Stimulated activated CD8-positive, alpha-beta memory T cell treated with anti-CD3 and anti-CD28 coated beads, Interleukin-4, amount 100 ng/mL, for 24 hours (primary cell): ENCODE results near the gene RNU7-1.

ENCODE experiments used
- DNase-seq: peaks from one replicate; pipeline ENCODE4 v3.0.0-alpha.2; 2020; ENCODE audit warnings: low read depth

The RNU7-1 gene

DNA sequence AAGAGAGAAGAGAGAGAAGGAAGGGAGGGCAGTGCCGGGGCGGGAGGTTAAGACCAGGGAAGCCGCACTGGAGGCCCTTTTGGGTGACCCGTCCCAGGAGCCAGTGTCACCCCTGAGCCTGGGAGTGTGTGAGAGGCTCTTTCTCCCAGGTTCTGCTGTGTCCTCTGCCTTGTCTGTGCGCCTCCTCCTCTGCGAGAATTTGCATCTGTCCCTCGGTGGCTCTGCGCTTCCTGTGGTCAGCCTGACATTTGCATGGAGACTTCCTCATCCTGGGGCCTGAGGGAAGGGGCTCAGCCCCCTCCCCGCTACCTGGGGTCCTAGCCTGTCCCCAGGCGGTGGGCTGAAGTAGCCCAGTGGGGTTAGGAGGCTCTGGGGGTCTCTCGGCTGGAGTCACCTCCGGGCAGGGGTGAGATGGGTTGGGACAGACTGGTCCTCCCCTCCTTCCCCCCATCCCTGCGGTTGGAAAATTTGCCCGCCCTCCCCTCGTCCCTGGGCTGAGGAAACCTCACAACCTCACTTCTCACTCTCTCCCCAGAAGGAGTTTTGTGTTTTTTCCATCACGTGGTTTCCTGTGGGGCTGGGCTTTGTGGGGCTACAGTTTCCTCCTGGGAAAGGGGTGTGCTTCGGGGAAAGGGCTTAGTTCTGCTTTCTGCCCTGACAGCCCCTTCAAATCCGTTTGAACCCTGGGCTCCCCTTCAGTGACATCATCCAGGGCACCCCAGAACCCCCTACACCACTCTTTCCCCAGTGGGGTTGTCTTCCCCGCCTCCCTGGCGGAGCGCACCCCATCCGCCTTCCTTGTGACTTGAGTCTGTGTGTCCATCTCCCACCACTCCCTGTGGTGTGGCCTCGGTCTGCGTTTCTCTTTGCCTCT lies 10.1 kb downstream of the RNU7-1 start:
- peak; percentile 83 for DNase-seq

DNA sequence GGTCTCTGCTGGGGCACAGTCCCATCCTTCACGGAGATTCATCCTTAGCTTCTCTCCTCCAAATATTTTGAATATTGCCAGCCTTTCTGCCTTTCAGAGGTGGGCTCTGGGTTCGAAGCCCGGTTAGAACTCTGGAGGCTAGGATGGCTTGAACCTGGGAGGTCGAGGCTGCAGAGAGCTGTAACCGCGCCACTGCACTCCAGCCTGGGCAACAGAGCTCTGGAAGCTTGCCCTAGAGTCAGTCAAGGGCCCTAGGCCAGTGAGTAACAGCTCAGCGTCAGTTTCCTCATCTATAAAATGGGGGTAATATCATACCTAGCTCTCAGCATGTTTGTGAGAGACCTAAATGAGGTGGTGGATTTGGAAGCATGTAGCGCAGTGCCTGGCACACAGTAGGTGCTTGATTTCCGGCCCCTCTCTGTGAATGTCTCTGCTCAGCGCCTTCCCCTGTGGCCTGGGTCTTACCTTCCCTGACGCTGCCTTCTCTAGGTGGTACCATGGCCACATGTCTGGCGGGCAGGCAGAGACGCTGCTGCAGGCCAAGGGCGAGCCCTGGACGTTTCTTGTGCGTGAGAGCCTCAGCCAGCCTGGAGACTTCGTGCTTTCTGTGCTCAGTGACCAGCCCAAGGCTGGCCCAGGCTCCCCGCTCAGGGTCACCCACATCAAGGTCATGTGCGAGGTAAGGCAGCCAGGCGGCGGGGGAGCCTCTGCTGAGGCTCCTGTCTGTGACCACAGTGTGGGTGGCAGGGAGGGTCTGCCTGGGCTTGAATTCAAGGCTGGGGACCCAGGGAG lies 10.9 kb downstream of the RNU7-1 start:
- DNase-seq = no peak

DNA sequence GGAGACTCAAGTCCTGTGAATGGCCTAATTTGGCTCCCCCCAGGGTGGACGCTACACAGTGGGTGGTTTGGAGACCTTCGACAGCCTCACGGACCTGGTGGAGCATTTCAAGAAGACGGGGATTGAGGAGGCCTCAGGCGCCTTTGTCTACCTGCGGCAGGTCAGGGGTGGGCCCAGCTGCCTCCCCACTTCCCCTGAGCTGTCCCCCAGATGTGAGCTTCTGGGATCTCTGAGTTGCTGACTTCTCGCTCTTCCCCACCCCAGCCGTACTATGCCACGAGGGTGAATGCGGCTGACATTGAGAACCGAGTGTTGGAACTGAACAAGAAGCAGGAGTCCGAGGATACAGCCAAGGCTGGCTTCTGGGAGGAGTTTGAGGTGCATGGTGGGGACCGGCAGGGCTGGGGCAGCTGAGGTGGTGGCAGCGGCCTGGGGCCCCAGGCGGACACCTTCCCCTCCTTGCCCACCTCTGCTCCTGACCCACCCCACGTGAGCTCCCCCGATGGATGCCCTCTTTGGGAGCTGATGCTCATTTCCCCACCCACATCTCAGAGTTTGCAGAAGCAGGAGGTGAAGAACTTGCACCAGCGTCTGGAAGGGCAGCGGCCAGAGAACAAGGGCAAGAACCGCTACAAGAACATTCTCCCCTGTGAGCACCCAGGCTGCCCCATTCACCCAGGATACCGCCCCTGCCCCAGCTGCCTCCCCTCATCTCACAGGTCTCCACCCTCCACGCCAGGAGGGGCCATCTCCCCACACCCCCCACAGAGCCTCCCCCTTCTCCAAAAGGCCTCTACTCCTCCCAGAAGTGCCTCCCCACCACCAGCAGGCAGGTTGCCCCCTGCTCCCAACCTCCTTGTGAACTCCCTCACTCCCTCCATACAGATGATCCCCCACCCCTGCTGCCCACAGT lies 11.7 kb downstream of the RNU7-1 start:
- no peak for DNase-seq

DNA sequence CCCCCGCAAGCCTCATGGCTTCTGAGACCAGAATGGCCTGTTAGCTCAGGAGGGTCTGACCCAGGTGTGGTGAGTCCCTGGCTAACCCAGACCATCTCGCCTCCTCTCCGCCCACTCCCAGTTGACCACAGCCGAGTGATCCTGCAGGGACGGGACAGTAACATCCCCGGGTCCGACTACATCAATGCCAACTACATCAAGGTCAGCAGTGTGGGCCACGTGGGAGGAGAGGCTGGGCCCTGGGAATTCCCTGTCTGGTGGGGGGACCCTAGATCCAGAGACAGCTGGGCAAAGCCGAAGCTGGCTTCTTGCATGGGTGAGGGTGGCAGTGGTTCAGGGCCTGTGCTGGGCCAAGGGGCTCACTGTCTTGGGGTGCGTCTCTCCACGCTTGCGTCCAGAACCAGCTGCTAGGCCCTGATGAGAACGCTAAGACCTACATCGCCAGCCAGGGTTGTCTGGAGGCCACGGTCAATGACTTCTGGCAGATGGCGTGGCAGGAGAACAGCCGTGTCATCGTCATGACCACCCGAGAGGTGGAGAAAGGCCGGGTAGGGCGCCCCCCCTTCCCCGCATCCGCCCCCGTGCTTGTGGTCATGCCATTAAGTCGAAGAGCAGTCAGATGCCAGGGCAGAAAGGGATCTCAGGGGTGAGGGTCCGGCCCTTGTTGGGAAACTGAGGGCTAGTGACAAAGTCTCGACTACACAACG lies 12.6 kb downstream of the RNU7-1 start:
- no peak for DNase-seq

DNA sequence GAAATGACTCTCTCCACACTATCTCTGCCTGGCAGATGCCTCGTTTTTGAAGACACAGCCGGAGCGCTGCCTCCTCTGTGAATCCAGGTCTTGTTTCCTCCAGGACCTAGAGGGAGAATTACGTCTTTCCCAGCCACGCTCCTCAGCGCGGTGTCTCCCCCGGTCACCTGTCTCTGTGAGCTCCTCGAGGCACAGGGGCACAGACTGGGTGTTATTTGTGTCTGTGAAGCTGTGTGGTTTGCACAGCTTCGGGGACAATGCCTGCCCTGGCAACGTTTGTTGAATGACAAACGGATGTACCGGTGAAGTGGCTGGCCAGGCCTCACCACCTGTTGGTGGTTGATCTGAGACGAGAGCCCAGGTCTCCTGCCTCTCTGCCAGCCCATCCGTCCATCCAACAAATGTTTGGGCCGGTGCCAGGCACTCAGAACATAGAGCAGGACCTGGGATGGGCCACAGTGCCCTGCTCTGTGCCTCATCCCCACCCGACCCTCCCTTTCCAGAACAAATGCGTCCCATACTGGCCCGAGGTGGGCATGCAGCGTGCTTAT lies 13.6 kb downstream of the RNU7-1 start:
- no peak for DNase-seq

DNA sequence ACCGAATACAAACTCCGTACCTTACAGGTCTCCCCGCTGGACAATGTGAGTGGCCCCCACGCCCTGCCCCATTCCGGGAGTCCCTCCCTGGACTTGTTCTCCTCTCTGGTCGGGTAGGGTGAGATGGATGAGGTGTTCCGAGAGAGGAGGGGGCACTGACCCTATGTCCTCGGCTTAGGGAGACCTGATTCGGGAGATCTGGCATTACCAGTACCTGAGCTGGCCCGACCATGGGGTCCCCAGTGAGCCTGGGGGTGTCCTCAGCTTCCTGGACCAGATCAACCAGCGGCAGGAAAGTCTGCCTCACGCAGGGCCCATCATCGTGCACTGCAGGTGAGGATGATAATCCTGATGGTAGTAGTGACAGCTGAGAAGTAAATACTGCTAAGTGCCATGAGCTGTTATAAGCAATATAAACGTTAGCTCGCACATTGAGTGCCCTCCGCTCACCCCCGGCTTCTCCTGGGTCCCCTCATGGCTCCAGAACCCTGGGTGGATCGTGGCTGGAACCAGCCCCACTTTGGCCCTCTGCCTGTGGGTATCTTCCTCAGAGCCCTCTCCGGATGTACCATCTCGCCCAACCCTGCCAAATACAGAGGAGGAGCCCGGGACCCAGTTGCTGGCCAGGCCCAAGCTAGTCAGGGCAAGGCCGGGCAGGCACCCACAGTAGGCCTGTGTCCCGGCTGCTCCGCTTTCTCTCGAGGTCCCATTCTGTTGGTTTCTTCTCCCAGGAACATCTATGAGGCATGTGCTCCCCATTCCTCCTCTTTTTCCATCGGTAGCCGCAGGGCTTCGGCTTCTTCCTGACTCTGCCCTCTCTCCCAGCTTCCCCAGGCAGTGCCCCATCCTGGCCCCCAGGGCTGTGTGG lies 14.4 kb downstream of the RNU7-1 start:
- DNase-seq = no peak

DNA sequence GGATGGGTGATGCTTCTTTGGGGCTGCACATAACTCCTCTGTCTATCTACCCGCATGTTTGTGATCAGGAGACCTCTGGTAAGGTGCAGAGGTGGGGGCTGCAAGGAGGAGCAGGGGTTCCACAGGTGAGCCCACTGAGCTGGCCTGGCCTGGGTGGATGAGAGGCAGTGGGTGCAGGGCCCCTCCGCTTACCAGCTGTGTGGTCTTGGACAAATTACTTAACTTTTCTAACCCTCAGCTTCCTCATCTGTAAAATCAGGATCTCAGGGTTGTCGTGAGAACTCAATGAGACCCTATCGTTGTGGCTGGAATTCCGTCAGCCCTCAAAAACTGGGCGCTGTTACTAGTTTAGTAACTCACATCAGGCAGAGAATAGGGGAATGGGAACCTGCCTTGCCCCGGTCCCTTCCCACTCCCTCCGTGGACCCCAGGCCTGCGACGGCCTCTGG lies 15.0 kb downstream of the RNU7-1 start:
- DNase-seq = no peak

DNA sequence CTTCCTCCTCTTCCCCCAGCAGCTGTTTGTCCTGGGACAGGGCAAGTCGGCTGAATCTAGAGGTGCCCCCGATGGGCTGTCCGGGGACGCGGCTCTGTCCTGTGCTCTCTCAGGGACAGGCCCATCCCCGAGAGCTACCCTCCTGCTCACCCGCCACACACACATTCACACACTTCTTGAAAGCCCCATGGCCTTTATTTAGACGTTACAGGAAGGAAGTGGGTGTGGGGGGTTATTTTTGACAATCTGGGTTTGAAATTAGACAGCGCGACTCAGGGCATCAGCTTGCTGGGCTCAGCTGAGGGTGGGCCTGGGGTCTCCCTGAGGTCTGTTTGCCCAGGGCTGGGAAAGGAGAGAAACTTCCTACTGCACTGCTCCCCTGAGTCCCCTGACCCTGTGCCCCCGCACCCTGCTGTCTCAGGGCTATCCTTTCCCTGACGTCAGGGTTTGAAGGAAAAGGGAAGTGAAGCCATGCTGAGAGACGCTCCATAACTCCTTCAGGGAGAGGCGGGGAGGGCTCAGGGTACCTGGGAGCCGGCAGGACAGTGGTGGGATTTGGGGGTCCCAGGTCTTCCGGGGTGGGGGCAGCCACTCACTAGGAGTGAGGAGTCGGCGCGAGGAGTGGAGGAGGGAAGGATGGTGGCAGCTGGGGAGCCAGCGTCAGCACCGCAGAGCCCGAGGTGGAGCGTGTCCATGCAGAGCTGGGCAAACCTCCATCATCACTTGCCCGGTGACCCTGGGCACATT lies 15.6 kb downstream of the RNU7-1 start:
- no peak for DNase-seq

DNA sequence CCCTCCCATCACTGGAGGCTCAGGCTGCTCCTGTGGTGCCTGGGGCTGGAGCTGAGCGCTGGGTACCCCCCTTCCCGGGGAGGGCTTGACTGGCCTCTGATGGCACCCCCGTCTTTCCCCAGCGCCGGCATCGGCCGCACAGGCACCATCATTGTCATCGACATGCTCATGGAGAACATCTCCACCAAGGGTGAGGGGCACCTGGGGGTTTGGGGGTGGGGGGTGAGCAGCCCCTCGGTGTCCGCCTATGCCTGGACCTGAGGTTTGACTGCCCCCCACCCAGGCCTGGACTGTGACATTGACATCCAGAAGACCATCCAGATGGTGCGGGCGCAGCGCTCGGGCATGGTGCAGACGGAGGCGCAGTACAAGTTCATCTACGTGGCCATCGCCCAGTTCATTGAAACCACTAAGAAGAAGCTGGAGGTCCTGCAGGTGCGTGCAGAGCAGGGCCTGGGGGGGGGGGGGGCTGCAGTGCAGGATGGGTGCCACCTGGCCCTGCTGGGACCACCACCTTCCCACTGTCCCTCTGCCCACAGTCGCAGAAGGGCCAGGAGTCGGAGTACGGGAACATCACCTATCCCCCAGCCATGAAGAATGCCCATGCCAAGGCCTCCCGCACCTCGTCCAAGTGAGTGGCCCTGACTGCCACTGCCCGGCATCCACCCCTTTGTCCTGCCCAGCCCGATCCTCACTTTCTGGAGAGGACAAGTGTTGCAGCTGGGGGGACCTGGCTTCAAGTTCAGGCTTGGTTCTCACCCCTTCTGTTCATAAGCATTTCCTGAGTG lies 16.4 kb downstream of the RNU7-1 start:
- DNase-seq = no peak

DNA sequence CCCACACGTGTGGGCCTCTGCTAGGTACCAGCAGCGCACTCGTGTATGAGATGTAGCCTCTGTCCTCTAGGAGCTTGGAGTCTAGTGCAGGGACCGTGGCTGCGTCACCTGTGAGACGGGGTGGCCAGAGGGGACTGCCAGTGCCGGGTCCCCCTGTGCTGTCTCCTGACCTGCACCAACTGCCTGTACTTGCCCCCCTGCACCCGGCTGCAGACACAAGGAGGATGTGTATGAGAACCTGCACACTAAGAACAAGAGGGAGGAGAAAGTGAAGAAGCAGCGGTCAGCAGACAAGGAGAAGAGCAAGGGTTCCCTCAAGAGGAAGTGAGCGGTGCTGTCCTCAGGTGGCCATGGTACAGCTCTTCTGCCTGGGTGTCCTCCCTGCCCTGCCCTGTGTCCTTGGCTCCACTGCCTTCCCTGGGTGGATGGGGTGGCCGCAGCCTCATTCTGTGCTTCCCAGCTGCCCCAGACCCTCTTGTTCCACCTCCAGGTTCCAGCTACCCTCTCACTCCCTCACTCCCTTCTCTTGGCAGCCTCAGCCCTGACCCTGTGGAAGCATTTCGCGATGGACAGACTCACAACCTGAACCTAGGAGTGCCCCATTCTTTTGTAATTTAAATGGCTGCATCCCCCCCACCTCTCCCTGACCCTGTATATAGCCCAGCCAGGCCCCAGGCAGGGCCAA lies 17.1 kb downstream of the RNU7-1 start:
- DNase-seq = no peak

DNA sequence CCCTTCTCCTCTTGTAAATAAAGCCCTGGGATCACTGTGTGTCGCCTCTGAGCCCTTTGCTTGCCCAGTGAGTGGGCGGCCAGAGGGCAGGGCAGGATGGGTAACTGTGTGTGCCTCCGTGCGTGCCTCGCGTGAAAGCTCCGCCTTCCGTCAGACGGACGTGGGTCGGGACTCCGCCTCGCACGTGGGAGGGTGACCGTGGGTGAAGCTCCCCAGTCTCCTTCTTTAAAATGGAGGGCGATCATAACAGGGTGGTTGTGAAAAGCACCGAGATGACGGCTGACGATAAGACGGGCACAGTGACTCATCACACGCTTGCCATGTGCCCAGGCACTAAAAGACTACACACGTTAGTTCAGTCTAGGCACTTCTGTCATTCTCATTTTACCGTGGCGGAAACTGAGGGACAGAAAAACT lies 17.7 kb downstream of the RNU7-1 start:
- DNase-seq = peak; percentile 92

DNA sequence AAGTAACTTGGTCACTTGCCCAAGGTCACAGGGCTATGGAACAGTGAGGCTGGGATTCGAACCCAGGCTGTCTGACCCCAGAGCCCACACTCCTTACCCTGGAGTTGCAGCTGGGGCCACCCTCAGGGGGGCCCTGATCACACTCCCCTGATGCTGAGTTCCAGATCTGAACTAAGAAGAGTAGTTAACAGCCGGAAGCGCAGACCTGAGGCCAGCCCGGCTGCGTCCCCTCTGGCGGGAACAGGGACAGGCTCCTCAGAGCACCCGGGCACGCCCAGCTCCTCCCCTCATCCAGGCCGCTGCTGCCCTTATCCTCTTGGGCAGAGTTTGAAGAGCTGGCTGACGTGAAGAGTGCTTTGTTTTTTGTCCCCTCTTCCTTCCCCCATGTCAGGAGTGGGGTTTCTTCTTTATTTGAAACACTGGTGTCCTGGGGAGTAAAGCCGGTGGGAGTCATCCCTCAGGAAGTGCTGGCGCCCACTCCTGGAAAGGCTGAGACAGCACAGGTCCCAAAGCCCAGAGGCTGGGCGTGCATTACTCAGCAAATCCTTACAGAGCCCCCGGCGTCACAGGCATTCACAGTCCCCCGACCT lies 18.2 kb downstream of the RNU7-1 start:
- no peak for DNase-seq

DNA sequence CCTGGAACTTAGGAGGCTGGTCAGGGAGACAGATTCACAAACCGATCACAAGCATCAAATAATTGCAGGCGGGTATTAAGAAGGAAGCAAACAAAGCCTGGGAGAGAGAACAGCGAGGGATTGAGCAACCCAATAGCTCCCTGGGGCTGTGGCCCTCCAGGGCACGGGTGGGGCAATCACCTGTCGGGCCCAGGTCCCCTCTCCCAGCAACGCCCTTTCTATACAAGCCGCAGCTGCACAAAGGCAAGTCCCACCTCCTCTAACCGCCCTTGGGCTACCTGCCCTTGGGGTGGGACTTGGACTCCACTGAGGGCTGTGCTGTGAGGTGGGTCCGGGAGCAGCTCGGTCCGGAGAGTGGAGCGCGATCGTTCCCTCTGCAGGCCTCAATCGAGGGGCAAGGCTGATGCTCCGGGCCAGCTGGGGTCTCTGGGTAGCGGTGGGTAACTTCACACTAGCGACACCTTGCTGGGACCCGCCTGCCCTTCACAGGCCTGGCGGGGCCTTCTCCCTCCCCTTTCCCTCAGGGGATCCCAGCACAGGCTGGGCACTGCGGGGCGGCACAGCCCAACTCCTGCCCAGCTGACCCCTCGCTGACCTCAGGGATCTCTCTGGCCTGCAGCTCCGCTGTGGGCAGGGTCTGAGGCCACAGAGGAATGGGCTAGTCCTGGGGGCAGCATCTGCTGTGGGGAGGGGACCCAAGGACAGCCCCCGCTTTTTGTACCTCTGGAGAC lies 18.8 kb downstream of the RNU7-1 start:
- DNase-seq = no peak

DNA sequence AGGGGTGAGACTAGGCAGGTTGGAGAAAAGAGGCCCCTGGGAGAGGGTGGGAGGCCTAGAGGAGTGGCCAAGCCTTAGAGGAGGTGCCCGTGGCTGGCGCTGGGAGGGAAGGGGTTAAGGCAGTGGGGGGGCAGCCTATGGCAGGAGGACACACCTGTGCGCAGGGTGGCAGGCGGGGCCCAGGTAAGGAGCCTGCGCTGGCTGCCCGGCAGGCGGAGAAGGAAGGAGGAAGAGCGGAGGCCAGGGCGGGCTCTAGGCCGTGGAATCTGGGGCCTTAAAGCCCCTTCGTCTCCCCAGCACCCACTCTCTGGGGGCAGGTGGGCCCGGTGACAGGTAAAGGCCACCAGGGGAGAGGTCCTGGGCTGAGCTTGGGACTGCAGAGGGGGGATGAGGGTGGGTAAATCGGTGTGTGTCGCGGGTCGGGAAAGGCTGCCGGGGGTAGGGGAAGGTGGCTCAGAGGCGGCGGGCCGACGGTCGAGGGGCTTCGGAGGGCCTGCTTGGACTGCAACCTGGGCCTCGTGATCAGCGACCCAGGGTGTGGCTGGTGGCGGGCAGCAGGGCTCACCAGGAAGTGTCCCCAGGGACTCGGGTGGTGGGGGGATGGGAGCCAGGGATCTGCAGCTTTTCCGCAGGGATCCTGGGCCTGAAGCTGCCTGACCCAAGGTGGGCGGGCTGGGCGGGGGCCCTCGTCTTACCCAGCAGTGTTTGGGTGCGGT lies 19.6 kb downstream of the RNU7-1 start:
- no peak for DNase-seq

DNA sequence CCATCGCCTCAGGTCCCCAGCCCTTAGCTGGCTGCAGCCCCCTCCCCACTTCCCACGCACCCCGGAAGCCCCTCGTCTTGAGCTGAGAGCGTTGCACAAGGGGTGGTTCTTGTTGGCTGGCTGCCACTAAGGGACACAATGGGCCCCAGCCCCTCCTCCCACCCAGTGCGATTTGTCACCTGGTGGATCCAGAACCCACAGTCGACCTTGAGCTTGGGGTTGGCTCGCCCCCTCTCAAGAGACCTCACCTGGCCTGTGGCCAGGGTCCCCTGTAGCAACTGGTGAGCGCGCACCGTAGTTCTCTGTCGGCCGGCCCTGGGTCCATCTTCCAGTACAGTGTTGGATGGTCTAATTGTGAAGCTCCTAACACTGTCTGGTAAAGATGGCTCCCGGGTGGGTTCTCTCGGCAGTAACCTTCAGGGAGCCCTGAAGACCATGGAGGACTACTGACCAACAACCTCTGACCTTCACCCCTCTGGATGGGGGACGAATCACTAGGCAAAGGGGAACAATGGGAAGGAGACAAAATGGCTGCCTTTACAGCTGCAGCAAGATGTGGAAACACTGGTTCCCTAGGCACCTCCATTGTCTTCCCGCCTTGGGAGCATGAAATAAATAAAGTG lies 20.3 kb downstream of the RNU7-1 start:
- DNase-seq = no peak

DNA sequence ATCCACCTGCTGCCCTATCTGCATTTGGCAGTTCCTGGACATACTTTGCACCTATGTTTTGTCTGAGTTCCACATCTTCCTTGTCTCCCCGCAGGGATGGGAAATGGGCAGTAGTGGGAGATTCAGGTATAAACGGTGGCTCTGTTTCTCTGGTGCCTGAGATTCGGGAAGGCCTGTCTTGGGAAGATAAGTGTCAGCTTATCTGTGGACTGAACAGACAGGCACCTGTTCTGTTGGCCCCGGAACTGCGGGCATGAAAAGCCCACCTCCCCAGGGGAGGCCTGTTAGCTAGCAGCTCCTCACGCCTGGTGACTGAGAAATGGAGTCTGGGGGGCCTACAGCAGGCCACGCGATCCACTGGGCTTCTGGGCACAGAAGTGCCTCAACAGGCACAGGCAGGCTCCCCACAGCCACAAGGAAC lies 21.0 kb downstream of the RNU7-1 start:
- DNase-seq = no peak
